Endothelial cell of umbilical vein (primary cell): ENCODE measurements around the gene ZSWIM6. TPM values are rescaled to one million over a fixed set of nuclear protein-coding genes. Genes with fewer than 3 reads are reported as not detected.

Experiments used
- BruUV-seq: library from RNA; stranded (reverse); fragments of 400-500 nt; replicated peaks from 2 replicates; lab custom pipeline; 2021; lab: Mats Ljungman, UMichigan
- CTCF ChIA-PET: fragments of 300-600, 350-600 bp; sonication (Branson Sonifier 250); formaldehyde crosslinking; loops from one replicate; lab custom pipeline; 2021; ENCODE audit warnings: antibody characterized with exemption, inconsistent platforms; lab: Charles Lee
- POLR2A ChIA-PET: fragments of 300-600, 350-600 bp; sonication (Branson Sonifier 250); formaldehyde crosslinking; loops from one replicate; lab custom pipeline; 2021; ENCODE audit warnings: antibody characterized with exemption, inconsistent platforms; lab: Charles Lee
- DNase-seq: peaks from one replicate; pipeline ENCODE4 v3.0.0-alpha.2; 2011; ENCODE audit warnings: low read depth, low spot score
- FAIRE-seq: peaks from 2 replicates; lab custom pipeline; 2011; peaks lifted over from hg19 to GRCh38; lab: Jason Lieb, UNC
- H2AFZ ChIP-seq: 2 replicates; pipeline ENCODE4 v1.6.0; 2012; ENCODE audit warnings: low read depth, low read length, control low read depth, inconsistent platforms
- H3K27ac ChIP-seq: 2 replicates; pipeline ENCODE4 v1.5.1; 2011; ENCODE audit warnings: low read depth, mild to moderate bottlenecking, control low read depth, low read length, moderate library complexity; ENCODE audit not compliant: insufficient read depth
- H3K27me3 ChIP-seq, 2 experiments: 2 replicates each; pipeline versions ENCODE4 v1.6.0 to v1.6.1; 2011; ENCODE audit warnings: low read length in 2 of 2, mixed read lengths in 1 of 2; ENCODE audit not compliant: control insufficient read depth in 2 of 2, insufficient read depth in 2 of 2
- H3K36me3 ChIP-seq, 2 experiments: 2 replicates in 1 of 2; 3 replicates in 1 of 2; pipeline ENCODE4 v1.5.1; 2011; ENCODE audit warnings: low read length in 2 of 2, mild to moderate bottlenecking in 1 of 2, moderate library complexity in 1 of 2; ENCODE audit not compliant: control insufficient read depth in 2 of 2, insufficient read depth in 2 of 2; ENCODE audit errors: extremely low read depth in 1 of 2
- H3K4me1 ChIP-seq: 3 replicates; pipeline ENCODE4 v1.5.1; 2011; ENCODE audit warnings: mild to moderate bottlenecking, low read length; ENCODE audit not compliant: control insufficient read depth, insufficient read depth; ENCODE audit errors: extremely low read depth
- H3K4me2 ChIP-seq: 2 replicates; pipeline ENCODE4 v1.6.1; 2011; ENCODE audit warnings: low read length, control low read depth, mixed read lengths; ENCODE audit not compliant: insufficient read depth
- H3K4me3 ChIP-seq, 3 experiments: fragments of 200-600 bp in 1 of 3; sonication (generic), shearing (Covaris generic) in 1 of 3; replicated peaks in 1 of 3; 2 replicates each; pipeline ENCODE4 v1.5.1; 2011 to 2016; ENCODE audit warnings: control low read depth in 3 of 3, low read length in 3 of 3, mild to moderate bottlenecking in 2 of 3, inconsistent platforms in 1 of 3, low read depth in 1 of 3, moderate library complexity in 1 of 3; ENCODE audit not compliant: insufficient read depth in 1 of 3
- H3K79me2 ChIP-seq: 2 replicates; pipeline ENCODE4 v1.6.0; 2012; ENCODE audit warnings: low read length, inconsistent platforms; ENCODE audit not compliant: control insufficient read depth, insufficient read depth
- H3K9ac ChIP-seq: replicated peaks from 2 replicates; pipeline ENCODE3; 2011; ENCODE audit warnings: low read length, control low read depth; ENCODE audit not compliant: insufficient read depth; ENCODE audit errors: extremely low read depth
- H3K9me1 ChIP-seq: replicated peaks from 3 replicates; pipeline ENCODE4 v1.6.0; 2011; ENCODE audit warnings: mild to moderate bottlenecking, low read length; ENCODE audit not compliant: control insufficient read depth, insufficient read depth; ENCODE audit errors: extremely low read depth
- H3K9me3 ChIP-seq: replicated peaks from 2 replicates; pipeline ENCODE4 v1.5.1; 2012; ENCODE audit warnings: low read length, inconsistent platforms; ENCODE audit not compliant: control insufficient read depth, insufficient read depth
- H4K20me1 ChIP-seq: replicated peaks from 2 replicates; pipeline ENCODE3; 2011; ENCODE audit warnings: mild to moderate bottlenecking, low read length; ENCODE audit not compliant: control insufficient read depth, insufficient read depth; ENCODE audit errors: extremely low read depth
- CTCF ChIP-seq, 2 donors: IDR thresholded peaks; 1 replicate in 1 of 2; 2 replicates in 1 of 2; pipeline ENCODE4 v1.5.1; 2011; ENCODE audit warnings: low read length in 2 of 2, mild to moderate bottlenecking in 2 of 2, moderate library complexity in 2 of 2, control low read depth in 1 of 2, inconsistent platforms in 1 of 2, low read depth in 1 of 2; ENCODE audit not compliant: insufficient read depth in 1 of 2; ENCODE audit errors: extremely low read depth in 1 of 2
- EZH2 ChIP-seq: IDR thresholded peaks from 2 replicates; pipeline ENCODE4 v1.6.1; 2012; ENCODE audit warnings: borderline replicate concordance, low read depth, mild to moderate bottlenecking, moderate library complexity, low read length, inconsistent platforms; ENCODE audit not compliant: severe bottlenecking
- FOS ChIP-seq: IDR thresholded peaks from 2 replicates; pipeline ENCODE4 v1.6.1; 2011; ENCODE audit warnings: mild to moderate bottlenecking, low read length, moderate library complexity, borderline replicate concordance; ENCODE audit not compliant: insufficient read depth
- GATA2 ChIP-seq: IDR thresholded peaks from 2 replicates; pipeline ENCODE4 v1.7.0; 2011; ENCODE audit warnings: low read depth, mild to moderate bottlenecking, moderate library complexity, mixed read lengths, low read length; ENCODE audit not compliant: insufficient read length, insufficient read depth
- JUN ChIP-seq: IDR thresholded peaks from 2 replicates; pipeline ENCODE4 v1.6.1; 2011; ENCODE audit warnings: borderline replicate concordance, low read depth; ENCODE audit not compliant: insufficient read length, insufficient read depth
- MAX ChIP-seq: IDR thresholded peaks from 2 replicates; pipeline ENCODE4 v1.6.1; 2011; ENCODE audit not compliant: insufficient read depth, insufficient read length
- MYC ChIP-seq: IDR thresholded peaks from one replicate; pipeline ENCODE4 v1.6.1; 2011; ENCODE audit warnings: mild to moderate bottlenecking, low read depth, low read length
- POLR2A ChIP-seq: IDR thresholded peaks from 2 replicates; pipeline ENCODE4 v1.6.1; 2012; ENCODE audit warnings: low read depth, mild to moderate bottlenecking, control low read depth, low read length
- POLR2AphosphoS5 ChIP-seq: IDR thresholded peaks from 2 replicates; pipeline ENCODE4 v1.6.1; 2012; ENCODE audit warnings: low read depth, mild to moderate bottlenecking, control low read depth, low read length, moderate library complexity; ENCODE audit not compliant: insufficient read depth
- dilution Hi-C: fragments of 300-500 bp; cut with MboI; formaldehyde crosslinking; loops from one replicate; pipeline ENCODE4 v1.15.0; 2019; ENCODE audit warnings: low sequenced_read_pairs; ENCODE audit not compliant: extremely low pct_ligation_motif_present
- intact Hi-C: fragments of 100-400 bp; cut with micrococcal nuclease; formaldehyde crosslinking; loops from one replicate; pipeline ENCODE4 v1.10.0; 2022
- polyA plus RNA-seq, 4 experiments: library from polyadenylated mRNA; depleted of rRNA in 3 of 4; stranded (reverse) in 3 of 4; unstranded in 1 of 4; fragments of >200 nt; gene quantifications; 2 replicates each; pipeline versions ENCODE4 v1.2.1 to v1.2.3, GENCODE V29; 2011 to 2012; ENCODE audit warnings: missing spikeins in 1 of 4
- total RNA-seq: library from RNA; stranded (reverse); gene quantifications from 2 replicates; pipeline ENCODE4 v1.2.3, GENCODE V29; 2021

ZSWIM6 gene
- total and polyA plus RNA-seq, 2 donors (not counting 3 experiments of a cell fraction or from before 2014, with no cell fraction given), result 14.9 to 25.3 TPM

- no TSS peak for BruUV-seq
- no peak overlapping the region for H3K9ac ChIP-seq
- no peaks in the 10 kb centered on the region for H3K27me3 ChIP-seq
- no peaks in the 10 kb centered on the region for H3K36me3 ChIP-seq
- ChIA-PET CTCF (interaction anchor here (1.0 kb wide), 1 partner anchor 11 kb away, joined by 6 read pairs; no protein-coding TSS in a partner anchor), POLR2A (no interaction called here)
- no peak overlapping the region for H3K27ac ChIP-seq
- no peak for FAIRE-seq
- intact Hi-C loops (no loop called here), dilution Hi-C loops (no loop called here)
- peaks cover 86% of the 10 kb centered on the region for H3K79me2 ChIP-seq
- no peak for TF ChIP-seq JUN
- no peak for TF ChIP-seq MYC
- no peak for TF ChIP-seq MAX
- no peak for TF ChIP-seq GATA2
- no peak for TF ChIP-seq FOS
- TF ChIP-seq POLR2A, result no peak
- TF ChIP-seq POLR2AphosphoS5, result no peak
- no peak for TF ChIP-seq CTCF (IDR thresholded peaks at IDR 0.05; ENCODE audit: extremely low read depth in 1 of 2, insufficient read depth in 1 of 2, low read depth in 1 of 2, low read length in 2 of 2)
- TF ChIP-seq EZH2, result no peak
- no peak overlapping the region for H3K4me3 ChIP-seq
- DNase-seq, result no peak
- H2AFZ ChIP-seq, result no peak overlapping the region
- no peaks in the 10 kb centered on the region for H3K9me1 ChIP-seq
- no peak overlapping the region for H3K4me2 ChIP-seq
- H4K20me1 ChIP-seq, result no peaks in the 10 kb centered on the region
- H3K9me3 ChIP-seq, result no peaks in the 10 kb centered on the region
- no peaks in the 10 kb centered on the region for H3K4me1 ChIP-seq
Measured at GRCh38 chr5:61440086-61440485, 108.0 kb downstream of the ZSWIM6 start.
